IPS-11a (cell line): ENCODE measurements around the gene SCEL.

Experiments used
- H3K4me3 ChIP-seq: one replicate; pipeline ENCODE4 v1.5.1; 2013; ENCODE audit warnings: low read depth, low read length, control low read depth

SCEL gene

DNA sequence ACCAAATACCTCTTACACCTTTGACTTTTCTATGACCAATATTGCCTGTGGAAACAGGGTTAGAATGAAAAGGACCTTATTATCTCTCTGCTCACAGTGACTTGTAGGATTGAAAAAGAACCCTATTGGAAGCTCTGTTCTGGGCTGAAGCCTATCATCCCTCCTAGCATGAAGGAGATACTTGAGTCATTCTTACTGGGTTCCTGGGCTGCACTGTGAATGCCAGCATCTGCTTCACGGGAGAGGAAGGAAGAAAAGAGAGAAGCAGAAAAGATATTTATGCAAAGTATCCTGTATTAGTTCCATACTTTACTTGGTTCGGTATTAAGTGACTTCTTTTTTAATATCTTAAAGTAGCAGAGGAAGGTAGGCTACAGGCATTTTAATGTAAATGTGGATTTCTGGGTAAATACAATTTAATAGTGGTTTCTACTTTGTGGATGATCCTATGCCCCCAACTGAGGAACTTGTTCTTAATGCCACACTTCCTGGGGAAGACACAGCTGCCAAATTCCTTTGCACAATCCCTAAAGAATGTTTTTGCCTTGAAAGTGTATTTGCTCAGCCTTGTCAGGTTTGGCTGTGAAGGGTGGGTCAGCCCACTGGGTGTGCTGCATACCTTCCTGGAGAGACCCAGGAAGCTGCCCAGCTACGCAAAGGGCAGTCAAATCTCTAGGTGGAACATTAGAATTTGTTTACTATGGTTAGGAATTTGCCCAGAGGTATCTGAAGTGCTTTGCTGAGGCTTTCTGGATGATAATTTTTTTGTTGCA lies 13.7 kb upstream of the SCEL start:
- H3K4me3 ChIP-seq, result no peak overlapping the region

GRCh38 chr13:77522444-77522843 lies 13.1 kb upstream of the SCEL start:
- no peak overlapping the region for H3K4me3 ChIP-seq

GRCh38 chr13:77523386-77523785 lies 12.1 kb upstream of the SCEL start:
- H3K4me3 ChIP-seq, result no peak overlapping the region

GRCh38 chr13:77523834-77524728 lies 11.4 kb upstream of the SCEL start:
- H3K4me3 ChIP-seq, result no peak overlapping the region

- H3K4me3 ChIP-seq, result no peak overlapping the region
These were observed 7.1 kb upstream of the SCEL start for GRCh38 chr13:77528414-77528813.

GRCh38 chr13:77528834-77529500 lies 6.5 kb upstream of the SCEL start:
- no peak overlapping the region for H3K4me3 ChIP-seq

- H3K4me3 ChIP-seq, result no peak overlapping the region
These were observed 6.0 kb upstream of the SCEL start for GRCh38 chr13:77529501-77529840.

- H3K4me3 ChIP-seq, result no peak overlapping the region
These were observed 4.6 kb upstream of the SCEL start for GRCh38 chr13:77530875-77531274.

DNA sequence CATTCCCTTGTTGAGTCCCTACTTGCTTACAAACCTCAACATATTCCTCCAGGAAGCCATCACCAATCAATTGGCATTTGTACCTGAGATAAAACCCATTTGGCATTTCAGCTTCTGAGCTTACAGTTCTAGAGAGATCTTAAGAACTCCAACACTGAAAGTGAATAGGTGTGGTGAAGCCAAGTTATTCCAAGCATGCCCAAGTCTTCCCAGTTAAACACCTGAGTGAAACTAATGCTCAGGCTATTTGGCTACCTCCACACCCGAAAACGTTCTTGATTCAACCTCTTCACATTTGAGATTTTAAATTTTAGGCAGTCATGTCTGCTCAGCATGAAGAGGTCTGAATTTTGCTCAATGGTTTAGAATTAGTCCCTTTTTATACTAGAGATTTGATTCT lies 2.5 kb upstream of the SCEL start:
- no peak overlapping the region for H3K4me3 ChIP-seq

GRCh38 chr13:77533875-77534788 lies 1.4 kb upstream of the SCEL start:
- H3K4me3 ChIP-seq, result no peak overlapping the region

- no peak overlapping the region for H3K4me3 ChIP-seq
These were observed 852 bp downstream of the SCEL start for GRCh38 chr13:77536358-77536757.

DNA sequence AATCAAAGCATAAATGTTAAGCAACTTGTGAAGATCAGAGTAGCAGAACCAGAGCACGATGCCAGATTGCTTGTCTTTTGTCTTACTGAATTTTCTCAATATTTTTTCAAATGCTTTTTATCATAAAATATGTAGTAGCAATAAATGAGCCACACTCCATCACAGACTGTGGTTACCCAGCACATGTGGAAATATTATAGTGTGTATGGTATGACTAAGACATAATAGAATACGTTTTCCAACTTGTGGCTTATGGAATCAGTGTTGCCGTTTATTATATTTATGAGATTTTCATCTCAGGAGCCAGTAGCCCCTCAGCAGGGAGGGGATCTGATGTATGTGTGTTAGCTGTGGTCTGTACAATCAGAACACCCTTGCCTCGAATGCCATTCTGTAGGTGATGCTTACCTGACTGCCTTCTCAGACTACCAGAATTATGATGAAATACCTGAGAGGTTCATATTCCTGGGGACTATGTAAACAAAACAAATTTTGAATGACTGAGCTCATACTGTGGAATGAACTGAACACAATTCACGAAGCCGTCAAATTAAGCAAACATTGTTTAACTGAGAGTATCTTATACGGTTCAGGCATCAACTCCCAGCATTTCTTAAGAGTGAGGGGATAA lies 1.9 kb downstream of the SCEL start:
- H3K4me3 ChIP-seq, result no peak overlapping the region

GRCh38 chr13:77543711-77544110 lies 8.2 kb downstream of the SCEL start:
- no peak overlapping the region for H3K4me3 ChIP-seq

DNA sequence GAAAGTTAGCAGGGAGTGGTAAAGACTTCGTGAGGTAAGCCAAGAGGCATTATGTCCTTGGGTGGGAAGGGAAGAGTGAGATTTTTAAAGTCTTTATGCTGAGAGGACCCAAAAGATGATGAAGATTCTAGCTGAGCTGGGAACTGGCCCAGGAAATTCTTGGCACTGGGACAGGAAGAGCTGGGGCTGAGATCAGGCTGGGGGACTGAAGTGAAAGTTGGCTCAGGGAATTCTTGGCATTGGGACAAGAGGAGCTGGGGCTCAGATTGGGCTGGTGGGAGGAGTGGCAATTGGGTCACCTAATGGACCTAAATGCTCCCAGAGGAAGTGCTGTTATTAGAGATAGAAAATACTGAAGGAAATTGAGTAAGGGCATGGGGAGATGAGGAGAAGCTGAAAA lies 8.8 kb downstream of the SCEL start:
- H3K4me3 ChIP-seq, result no peak overlapping the region

DNA sequence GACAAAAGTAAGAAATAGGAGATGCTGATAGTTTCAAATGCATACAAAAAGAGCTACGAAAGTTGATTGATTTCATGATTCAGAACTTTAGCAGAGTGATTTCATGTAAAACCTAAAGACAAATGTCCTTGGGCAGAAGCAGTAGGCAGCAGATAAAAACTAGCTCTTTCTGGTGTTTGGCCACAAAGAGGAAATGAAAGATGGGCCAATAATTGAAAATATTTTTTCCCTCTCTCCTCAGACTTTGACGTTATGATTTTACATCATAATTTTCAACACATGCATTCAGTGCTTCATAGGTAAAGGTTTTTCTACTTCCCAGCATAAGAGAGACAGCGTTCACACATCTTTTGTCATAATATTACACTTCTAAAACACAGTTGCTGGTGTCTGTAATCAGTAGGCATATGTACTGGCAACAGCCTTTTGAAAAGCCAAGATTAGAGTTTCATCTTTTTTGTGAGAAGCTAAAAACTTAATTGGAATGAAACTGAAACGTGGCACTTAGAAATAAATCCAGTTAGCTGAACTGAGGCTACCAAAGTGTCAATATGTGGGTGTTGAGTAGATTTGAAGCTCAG lies 9.3 kb downstream of the SCEL start:
- H3K4me3 ChIP-seq, result no peak overlapping the region

GRCh38 chr13:77545626-77546412 lies 10.3 kb downstream of the SCEL start:
- no peak overlapping the region for H3K4me3 ChIP-seq

GRCh38 chr13:77548095-77548494 lies 12.6 kb downstream of the SCEL start:
- H3K4me3 ChIP-seq, result no peak overlapping the region

DNA sequence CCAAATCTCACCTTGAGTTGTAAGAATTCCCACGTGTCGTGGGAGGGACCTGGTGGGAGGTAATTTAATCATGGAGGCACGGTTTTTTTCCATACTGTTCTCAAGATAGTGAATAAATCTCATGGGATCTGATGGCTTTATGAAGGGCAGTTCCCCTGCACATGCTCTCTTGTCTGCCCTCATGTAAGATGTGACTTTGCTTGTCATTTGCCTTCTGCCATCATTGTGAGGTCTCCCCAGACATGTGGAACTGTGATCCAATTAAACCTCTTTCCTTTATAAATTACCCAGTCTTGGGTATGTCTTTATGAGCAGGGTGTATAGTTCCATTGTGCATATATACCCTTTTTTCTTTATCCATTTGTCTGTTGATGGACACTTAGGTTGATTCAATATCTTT lies 13.1 kb downstream of the SCEL start:
- no peak overlapping the region for H3K4me3 ChIP-seq

GRCh38 chr13:77554069-77554468 lies 18.6 kb downstream of the SCEL start:
- no peak overlapping the region for H3K4me3 ChIP-seq
